Spleen (tissue), 11 donors: ENCODE results near the gene ARFGEF3. TPM values are rescaled to one million over a fixed set of nuclear protein-coding genes. Genes with fewer than 3 reads are reported as not detected.

ENCODE experiments used
- DNase-seq: peaks from one replicate; pipeline ENCODE4 v3.0.0-alpha.2; 2020
- H3K27ac ChIP-seq, 8 donors: fragments of 200-600 bp; sonication (generic) in 7 of 8; 1 replicate in 4 of 8; 2 replicates in 4 of 8; pipeline versions ENCODE4 v1.5.0 to v1.8.0; 2016 to 2021; ENCODE audit warnings: inconsistent platforms in 4 of 8, mild to moderate bottlenecking in 4 of 8, moderate library complexity in 1 of 8
- H3K27me3 ChIP-seq, 7 donors: fragments of 200-600 bp; sonication (generic) in 6 of 7; replicated peaks in 1 of 7; 1 replicate in 4 of 7; 2 replicates in 3 of 7; pipeline versions ENCODE4 v1.5.0 to v1.8.0; 2016 to 2021; ENCODE audit warnings: inconsistent platforms in 3 of 7, mild to moderate bottlenecking in 1 of 7
- H3K36me3 ChIP-seq, 6 donors: fragments of 200-600 bp; sonication (generic) in 5 of 6; 1 replicate in 4 of 6; 2 replicates in 2 of 6; pipeline versions ENCODE4 v1.5.0 to v1.8.0; 2016 to 2021; ENCODE audit warnings: inconsistent platforms in 2 of 6
- H3K4me1 ChIP-seq, 6 donors: fragments of 200-600 bp; sonication (generic) in 5 of 6; 1 replicate in 3 of 6; 2 replicates in 3 of 6; pipeline versions ENCODE4 v1.5.0 to v1.8.0; 2016 to 2021; ENCODE audit warnings: inconsistent platforms in 3 of 6
- H3K4me3 ChIP-seq, 8 donors: fragments of 200-600 bp; sonication (generic) in 7 of 8; 1 replicate in 4 of 8; 2 replicates in 4 of 8; pipeline versions ENCODE4 v1.5.0 to v1.8.0; 2016 to 2021; ENCODE audit warnings: inconsistent platforms in 4 of 8, mild to moderate bottlenecking in 4 of 8, moderate library complexity in 2 of 8
- H3K9me3 ChIP-seq, 8 donors: fragments of 200-600 bp; sonication (generic) in 7 of 8; 1 replicate in 4 of 8; 2 replicates in 4 of 8; pipeline versions ENCODE4 v1.5.0 to v1.8.0; 2016 to 2021; ENCODE audit warnings: inconsistent platforms in 4 of 8
- POLR2A ChIP-seq, 3 donors: fragments of 450-650 bp; IDR thresholded peaks; one replicate each; pipeline ENCODE4 v1.5.1; 2017; ENCODE audit warnings: antibody characterized with exemption in 3 of 3, mild to moderate bottlenecking in 1 of 3
- POLR2AphosphoS5 ChIP-seq, 3 donors: sonication (generic); formaldehyde crosslinking; IDR thresholded peaks; one replicate each; pipeline ENCODE4 v1.5.1; 2017; ENCODE audit warnings: antibody characterized with exemption in 3 of 3
- WGBS, 5 donors: extraction: QIAGEN DNeasy Blood & Tissue Kit in 3 of 5; methylation state at CpG; one replicate each; pipeline versions ENCODE4 v1.1.5 to v1.1.7; 2013 to 2018; 5-methylcytosine and 5-hydroxymethylcytosine counted together
- intact Hi-C: fragments of 100-400 bp; cut with DNase I; formaldehyde crosslinking; loops from one replicate; pipeline ENCODE4 v1.15.0; 2023; ENCODE audit warnings: low total_unique reads
- polyA plus RNA-seq, 3 donors: library from polyadenylated mRNA; stranded (reverse); fragments of 200-250 nt; gene quantifications; one replicate each; pipeline ENCODE4 v1.2.1, GENCODE V29; 2013
- total RNA-seq, 7 donors: library from RNA; depleted of rRNA in 3 of 7; stranded (reverse); fragments of >200 nt in 3 of 7; fragmentation: NEBNext Ultra II Directional in 4 of 7; extraction: Animal tissue kit (Norgen Biotek cat#: 25700) in 4 of 7; gene quantifications; one replicate each; pipeline versions ENCODE4 v1.1.0 to v1.2.1, GENCODE V29; 2016 to 2021
- TF ChIP-seq, protein P1 (sequence below), 11 experiments: fragments of 200-600 bp in 7 of 11; fragments of 450-650 bp in 4 of 11; sonication (generic) in 4 of 11; IDR thresholded peaks in 8 of 11; conservative IDR thresholded peaks in 3 of 11; 1 replicate in 7 of 11; 2 replicates in 4 of 11; pipeline versions ENCODE4 v1.4.0 to v1.8.0; 2016 to 2021; ENCODE audit warnings: antibody characterized with exemption in 11 of 11, inconsistent platforms in 4 of 11, mild to moderate bottlenecking in 1 of 11
- donor health status: healthy with polysubstance abuse.
- donor health status: DM: no; HTN: no; CAD: no; lungs with moderate emphysema.
- donor health status: DM: no; HTN: no; CAD: no.
- donor health status: Bipolar disorder and iron deficiency.
- donor health status: healthy.
- donor health status: DM: no; HTN: no; CAD: no.
- donor health status: DM: yes; HTN: yes; CAD: no.

ARFGEF3 gene
- total and polyA plus RNA-seq, 10 donors, result 0.09 to 3.1 (median 1.7) TPM

DNA sequence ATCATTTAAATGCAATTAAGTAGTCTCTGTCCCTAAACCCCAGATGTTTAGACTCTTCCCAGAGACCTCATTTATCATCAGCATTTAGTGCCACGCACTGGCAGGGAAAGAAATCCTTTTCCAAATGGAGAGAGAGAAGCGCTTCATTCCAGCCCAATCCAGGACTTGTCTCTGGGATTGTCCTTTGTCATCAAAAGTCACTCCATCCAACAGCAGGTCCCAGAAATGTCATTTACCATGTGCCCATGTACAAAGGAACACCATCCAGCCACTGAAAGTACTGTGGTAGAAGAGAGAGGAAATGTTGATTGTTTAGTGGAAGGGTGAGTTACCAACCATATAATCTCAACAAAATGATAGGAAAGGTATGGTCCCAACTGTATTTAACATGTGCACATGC lies 149.1 kb downstream of the ARFGEF3 start:
- no peaks in the 10 kb centered on the region for H3K9me3 ChIP-seq
- H3K27me3 ChIP-seq, result no peaks in the 10 kb centered on the region
- no peak for DNase-seq
- H3K36me3 ChIP-seq, result no peaks in the 10 kb centered on the region
- TF ChIP-seq, protein P1, sequence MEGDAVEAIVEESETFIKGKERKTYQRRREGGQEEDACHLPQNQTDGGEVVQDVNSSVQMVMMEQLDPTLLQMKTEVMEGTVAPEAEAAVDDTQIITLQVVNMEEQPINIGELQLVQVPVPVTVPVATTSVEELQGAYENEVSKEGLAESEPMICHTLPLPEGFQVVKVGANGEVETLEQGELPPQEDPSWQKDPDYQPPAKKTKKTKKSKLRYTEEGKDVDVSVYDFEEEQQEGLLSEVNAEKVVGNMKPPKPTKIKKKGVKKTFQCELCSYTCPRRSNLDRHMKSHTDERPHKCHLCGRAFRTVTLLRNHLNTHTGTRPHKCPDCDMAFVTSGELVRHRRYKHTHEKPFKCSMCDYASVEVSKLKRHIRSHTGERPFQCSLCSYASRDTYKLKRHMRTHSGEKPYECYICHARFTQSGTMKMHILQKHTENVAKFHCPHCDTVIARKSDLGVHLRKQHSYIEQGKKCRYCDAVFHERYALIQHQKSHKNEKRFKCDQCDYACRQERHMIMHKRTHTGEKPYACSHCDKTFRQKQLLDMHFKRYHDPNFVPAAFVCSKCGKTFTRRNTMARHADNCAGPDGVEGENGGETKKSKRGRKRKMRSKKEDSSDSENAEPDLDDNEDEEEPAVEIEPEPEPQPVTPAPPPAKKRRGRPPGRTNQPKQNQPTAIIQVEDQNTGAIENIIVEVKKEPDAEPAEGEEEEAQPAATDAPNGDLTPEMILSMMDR (IDR thresholded peaks at IDR 0.05 in 8 of 11, conservative IDR thresholded peaks at IDR 0.05 in 3 of 11), result no peak
- no peak for TF ChIP-seq POLR2A (IDR thresholded peaks at IDR 0.05)
- no peak for TF ChIP-seq POLR2AphosphoS5 (IDR thresholded peaks at IDR 0.05)
- no peak overlapping the region for H3K27ac ChIP-seq
- intact Hi-C loops, result no loop called here
- WGBS, 5 donors, result 43 to 95% (median 66%) methylated on average over 2 of the region's 2 CpGs
- H3K4me1 ChIP-seq, result no peaks in the 10 kb centered on the region
- H3K4me3 ChIP-seq, result no peak overlapping the region

DNA sequence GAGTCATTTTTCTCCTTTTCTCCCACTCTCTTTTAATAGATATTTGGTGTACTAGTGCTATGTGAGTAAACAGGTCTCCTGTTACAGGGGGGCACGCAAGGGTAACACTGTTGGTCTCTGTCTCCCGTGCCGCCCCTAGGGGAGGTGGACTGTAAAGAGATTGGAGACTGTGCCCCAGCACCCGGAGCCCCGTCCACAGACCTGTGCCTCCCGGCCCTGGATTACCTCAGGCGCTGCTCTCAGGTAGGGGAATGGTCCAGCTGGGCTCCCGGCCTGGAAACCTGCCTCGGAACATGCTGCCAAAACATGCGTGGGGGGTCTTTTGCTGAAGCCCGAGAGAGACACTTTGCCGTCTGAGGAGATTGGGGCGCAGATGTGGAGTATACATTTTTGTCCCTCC lies 149.5 kb downstream of the ARFGEF3 start:
- Histone ChIP-seq H3K27me3 (no peaks in the 10 kb centered on the region), H3K27ac (no peak overlapping the region), H3K36me3 (no peaks in the 10 kb centered on the region), H3K4me3 (no peak overlapping the region), H3K9me3 (no peaks in the 10 kb centered on the region), H3K4me1 (no peaks in the 10 kb centered on the region)
- intact Hi-C loops, result no loop called here
- TF ChIP-seq POLR2A (IDR thresholded peaks at IDR 0.05), result no peak
- TF ChIP-seq, protein P1 (IDR thresholded peaks at IDR 0.05 in 8 of 11, conservative IDR thresholded peaks at IDR 0.05 in 3 of 11), result no peak
- no peak for TF ChIP-seq POLR2AphosphoS5 (IDR thresholded peaks at IDR 0.05)
- DNase-seq, result no peak
- 91 to 97% (median 95%) methylated on average over 12 to 13 of the region's 13 CpGs for WGBS, 5 donors

DNA sequence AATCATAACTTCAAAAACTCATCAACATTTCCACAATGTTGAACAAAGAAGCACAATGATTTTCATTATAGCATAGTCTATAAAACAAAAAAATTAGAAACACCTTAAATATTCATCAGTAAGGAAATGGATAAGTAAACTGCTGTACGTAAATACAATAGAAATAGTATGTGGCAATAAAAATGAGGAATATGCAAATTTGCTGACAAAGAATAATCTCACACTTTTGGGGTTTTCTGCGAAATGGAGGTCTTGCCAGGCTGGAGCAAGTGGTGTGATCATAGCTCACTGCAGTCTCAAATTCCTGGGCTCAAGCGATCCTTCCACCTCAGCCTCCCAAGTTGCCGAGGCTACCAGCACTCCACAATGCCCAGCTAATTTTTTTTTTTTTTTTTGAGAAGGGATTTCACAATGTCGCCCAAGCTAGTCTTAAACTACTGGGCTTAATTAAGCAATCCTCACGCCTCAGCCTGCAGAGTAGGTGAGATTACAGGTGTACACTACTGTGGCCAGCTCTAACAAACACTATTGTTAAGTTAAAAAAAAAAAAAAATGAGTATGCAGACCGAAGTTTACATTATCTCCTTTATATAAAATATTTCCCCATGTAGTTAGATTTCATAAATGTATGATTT lies 157.1 kb downstream of the ARFGEF3 start:
- TF ChIP-seq, protein P1 (IDR thresholded peaks at IDR 0.05 in 8 of 11, conservative IDR thresholded peaks at IDR 0.05 in 3 of 11), result no peak
- no peak for TF ChIP-seq POLR2A (IDR thresholded peaks at IDR 0.05)
- TF ChIP-seq POLR2AphosphoS5 (IDR thresholded peaks at IDR 0.05), result no peak
- WGBS, 5 donors, result 81 to 95% (median 82%) methylated on average over 7 of the region's 7 CpGs
- intact Hi-C loops, result no loop called here
- Histone ChIP-seq H3K27ac (no peak overlapping the region), H3K36me3 (no peaks in the 10 kb centered on the region), H3K9me3 (no peaks in the 10 kb centered on the region), H3K27me3 (peaks cover 0 to 7% (median 0%) of the 10 kb centered on the region in 7 donors), H3K4me1 (no peaks in the 10 kb centered on the region), H3K4me3 (no peak overlapping the region)
- no peak for DNase-seq

GRCh38 chr6:138321934-138322333 lies 160.2 kb downstream of the ARFGEF3 start:
- Histone ChIP-seq H3K27ac (no peak overlapping the region), H3K4me3 (no peak overlapping the region), H3K27me3 (peaks cover 0 to 7% (median 0%) of the 10 kb centered on the region in 7 donors), H3K9me3 (no peaks in the 10 kb centered on the region), H3K4me1 (no peaks in the 10 kb centered on the region), H3K36me3 (no peaks in the 10 kb centered on the region)
- intact Hi-C loops, result no loop called here
- TF ChIP-seq, protein P1 (IDR thresholded peaks at IDR 0.05 in 8 of 11, conservative IDR thresholded peaks at IDR 0.05 in 3 of 11), result no peak
- TF ChIP-seq POLR2A (IDR thresholded peaks at IDR 0.05) (no peak), POLR2AphosphoS5 (IDR thresholded peaks at IDR 0.05) (no peak)
- 83 to 98% (median 93%) methylated on average over 4 of the region's 4 CpGs for WGBS, 5 donors
- no peak for DNase-seq
